NCI-H146 treated with DMSO at 0.1 percent for 48 hours (cell line): ENCODE data around the gene TMEM178B.

ENCODE experiments used
- DNase-seq: peaks from one replicate; lab custom pipeline; 2025; ENCODE audit not compliant: unreplicated experiment; lab: John Stamatoyannopoulos, UW

The TMEM178B gene

DNA sequence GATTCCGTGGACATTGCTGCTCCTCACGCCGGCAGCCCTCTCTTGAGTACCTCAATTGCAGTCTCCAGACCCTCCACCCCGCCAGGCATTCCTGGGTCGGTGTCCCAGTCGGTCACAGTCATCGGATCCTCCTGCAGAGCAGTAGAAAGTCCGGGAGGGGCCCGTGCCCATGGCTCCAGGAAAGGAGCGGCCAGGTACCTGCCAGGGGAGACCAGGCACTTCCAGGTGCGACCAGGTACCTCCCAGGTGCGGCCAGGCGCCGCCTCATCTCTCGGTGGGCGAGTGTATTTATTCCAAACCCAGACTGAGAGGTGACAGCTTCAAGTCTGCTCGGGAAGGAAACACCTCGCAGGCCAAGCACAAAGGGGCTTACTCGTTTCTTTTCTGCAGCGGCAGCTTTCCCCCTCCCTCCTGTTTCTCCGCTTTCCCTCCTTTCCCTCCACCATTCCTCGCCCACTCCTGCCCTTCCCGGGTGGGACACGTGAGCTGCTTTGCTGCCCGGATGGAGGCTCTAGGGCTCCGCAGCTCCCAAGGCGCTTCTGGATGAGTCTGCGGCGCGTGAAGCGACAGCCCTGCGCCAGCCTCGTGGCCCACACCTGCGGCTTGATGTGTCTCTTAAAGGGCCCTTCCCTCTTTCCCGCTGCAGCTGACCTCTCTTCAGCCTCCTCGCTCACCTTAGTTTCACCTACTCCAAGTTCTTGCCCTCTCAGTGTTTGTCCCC lies 438.0 kb downstream of the TMEM178B start:
- no peak for DNase-seq

DNA sequence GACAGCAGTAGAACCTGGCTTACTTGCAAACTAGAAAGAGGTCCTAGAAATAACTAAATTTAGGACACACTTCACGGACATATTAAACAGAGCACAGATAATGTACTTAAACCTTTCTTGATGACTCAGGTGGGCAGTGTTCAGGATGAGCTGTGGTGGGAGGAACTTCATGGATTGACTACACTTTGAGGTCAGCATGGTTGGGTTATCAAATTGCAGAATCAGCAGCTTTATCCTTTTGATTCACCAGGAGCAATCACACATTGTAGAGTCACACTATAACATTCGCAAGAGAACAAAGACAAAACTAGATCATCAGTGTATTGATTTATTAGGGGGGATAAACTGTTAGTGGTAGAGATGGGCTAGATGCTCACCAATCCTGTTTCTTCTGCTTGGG lies 438.7 kb downstream of the TMEM178B start:
- no peak for DNase-seq

DNA sequence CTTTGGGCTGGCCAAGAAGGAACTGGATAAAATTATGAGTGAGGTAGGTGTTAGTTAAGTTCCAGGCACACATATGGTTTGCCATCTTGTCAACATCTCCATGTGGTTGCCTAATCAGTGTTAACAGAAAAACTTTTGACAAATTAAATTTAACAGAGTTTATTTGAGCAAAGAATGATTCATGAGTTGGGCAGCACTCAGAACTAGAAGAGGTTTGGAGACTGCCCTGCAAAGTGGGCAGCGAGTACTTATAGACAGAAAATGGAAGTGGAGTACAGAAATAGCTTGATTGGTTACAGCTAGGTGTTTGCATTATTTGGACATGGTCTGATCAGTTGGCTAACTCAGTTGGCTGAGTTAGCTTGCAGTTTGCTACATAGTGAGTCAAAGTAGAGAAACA lies 439.9 kb downstream of the TMEM178B start:
- no peak for DNase-seq

DNA sequence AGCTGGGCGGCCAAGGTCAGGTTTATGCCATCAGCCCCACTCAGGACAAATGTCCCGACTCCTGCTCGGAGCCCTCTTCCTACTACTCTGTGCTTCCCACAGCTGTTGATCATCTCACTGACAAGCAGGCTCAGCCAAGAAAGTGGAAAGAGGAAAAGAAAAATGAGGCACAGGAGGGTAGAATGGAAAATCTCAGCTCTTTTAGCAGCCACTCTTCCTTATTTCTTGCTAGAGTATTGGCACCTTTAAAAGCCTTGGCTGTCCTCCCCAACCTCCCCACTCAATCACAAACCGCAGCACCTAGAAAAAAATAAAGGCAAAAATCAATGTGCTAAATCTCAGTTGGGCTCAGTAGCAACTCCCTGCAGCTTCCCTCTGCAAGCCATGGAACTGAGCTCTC lies 442.1 kb downstream of the TMEM178B start:
- DNase-seq: no peak

DNA sequence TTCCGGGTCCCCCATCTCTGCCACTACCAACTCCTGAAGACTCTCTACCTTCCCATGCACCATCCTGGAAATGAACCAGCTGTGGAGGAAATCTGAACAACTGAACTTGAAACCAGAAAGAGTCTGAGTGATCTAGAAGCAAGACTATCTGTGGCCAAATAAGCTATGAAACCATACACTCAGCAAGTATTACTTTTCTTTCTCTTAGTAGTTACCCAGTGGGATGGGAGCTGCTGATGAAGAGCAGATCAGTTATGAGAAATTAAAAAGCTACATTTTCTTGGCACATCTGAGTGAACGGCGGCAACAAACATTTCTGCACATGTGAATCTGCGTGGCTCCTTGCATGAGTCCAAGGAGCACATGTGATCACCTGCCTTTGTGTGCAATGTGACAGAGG lies 445.8 kb downstream of the TMEM178B start:
- DNase-seq: no peak

DNA sequence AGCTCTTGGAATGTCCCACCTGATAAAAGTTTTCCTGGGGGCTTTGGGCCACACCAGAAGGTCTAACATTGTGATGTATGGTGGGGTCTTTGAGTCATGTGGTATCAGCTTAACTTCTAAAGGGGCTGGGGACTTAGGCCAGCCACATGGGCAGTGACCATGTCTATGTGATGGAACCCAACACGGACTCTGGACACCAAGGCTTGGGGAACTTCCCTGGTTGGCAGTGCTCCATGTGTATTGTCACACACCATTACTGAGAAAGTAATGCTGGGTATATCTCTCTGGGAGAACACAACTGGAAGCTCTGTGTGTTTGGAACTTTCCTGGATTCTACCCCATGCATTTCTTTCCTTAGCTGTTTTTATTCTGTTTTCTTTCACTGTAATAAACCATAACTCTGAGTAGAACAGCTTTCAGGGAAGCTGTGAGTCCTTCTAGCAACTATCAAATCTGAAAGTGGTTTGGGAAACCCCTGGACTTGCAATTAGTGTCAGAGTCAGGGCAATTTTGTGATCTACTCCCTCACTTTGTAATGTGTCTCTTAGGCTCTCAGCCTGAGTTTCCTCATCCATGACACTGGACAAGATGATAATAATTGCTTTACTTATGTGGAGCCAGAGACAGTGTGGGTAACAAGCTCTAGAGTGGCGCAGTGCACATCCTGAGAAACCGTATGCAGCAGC lies 448.9 kb downstream of the TMEM178B start:
- DNase-seq: no peak

DNA sequence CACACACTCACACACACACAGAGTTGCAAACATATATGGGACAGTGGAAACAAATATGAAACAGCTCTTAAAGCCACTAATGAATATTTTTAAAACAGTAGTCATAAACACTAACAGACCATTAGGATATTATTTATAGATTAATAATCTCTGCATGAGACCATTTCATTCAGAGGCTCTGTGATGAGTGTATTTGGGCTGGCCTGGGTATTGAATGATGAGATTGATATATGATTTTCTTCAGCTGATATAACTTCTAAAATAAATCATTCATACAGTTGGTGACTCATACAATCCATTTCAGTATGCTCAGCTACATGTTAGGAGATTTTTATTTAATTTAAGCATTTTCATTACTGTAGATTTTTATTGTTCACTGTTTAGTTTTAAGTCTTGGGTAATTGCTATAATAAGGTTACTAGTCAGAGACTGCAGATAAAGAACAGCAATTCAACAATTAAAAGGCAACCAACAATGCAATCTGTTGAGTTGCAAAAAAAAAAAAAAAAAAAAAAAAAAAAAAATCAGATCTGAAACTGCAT lies 452.2 kb downstream of the TMEM178B start:
- no peak for DNase-seq

DNA sequence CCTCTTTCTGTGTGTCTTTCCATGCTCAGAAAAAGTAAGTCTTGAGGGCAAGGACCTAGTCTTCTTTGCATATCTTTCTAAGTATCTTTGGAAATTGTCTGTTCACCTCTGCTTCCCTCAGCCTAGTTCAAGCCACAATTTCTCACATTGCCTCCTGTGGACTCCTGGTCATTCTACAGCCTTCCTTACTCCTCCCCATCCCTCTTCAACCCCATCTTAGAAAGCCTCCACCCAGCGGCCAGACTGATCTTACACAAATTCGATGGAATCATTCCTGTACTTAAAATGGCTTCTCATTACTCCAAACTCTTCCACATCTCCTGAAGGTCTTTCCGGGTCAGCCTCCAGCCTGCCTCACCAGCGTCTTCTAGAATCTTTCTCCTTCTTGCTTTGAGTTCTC lies 453.2 kb downstream of the TMEM178B start:
- no peak for DNase-seq

DNA sequence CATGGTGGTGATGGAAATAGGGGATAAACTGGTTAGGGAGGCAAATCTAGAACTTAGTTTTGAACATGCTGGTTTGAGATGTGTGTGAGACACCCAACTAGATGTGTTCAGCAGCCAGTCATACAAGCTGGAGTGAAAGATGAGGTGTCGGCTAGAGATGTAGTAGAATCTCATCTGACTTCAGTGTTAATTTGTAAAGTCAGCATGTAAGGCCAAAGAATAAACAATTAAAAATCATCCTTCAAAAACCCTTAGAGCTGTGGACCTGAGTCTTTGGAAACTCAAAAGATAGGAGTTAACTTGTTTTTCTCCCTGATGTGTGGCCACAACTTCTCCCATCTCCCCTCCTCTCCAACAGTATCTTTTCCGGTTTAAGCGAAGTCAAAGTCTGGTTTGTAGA lies 454.5 kb downstream of the TMEM178B start:
- DNase-seq: no peak
